ENCODE data around the gene LRRC63. TPM values are rescaled to one million over a fixed set of nuclear protein-coding genes. Genes with fewer than 3 reads are reported as not detected.
A peak's percentile ranks its signal among the peaks of the same experiment; 100 is the strongest.

Gene LRRC63
- total and polyA plus RNA-seq, 2 of the 4 experiments (the other 2 are of a cell fraction): not detected

- no peak overlapping the region for H3K9ac ChIP-seq (ENCODE audit: low read depth, low read length)
- H3K36me3 ChIP-seq (ENCODE audit: control insufficient read depth, insufficient read depth, low read length): no peaks in the 10 kb centered on the region
- no peak overlapping the region for H4K91ac ChIP-seq (ENCODE audit: insufficient read depth, low read depth, low read length)
- ATAC-seq (ENCODE audit: low read depth): no peak
- H3K27me3 ChIP-seq (ENCODE audit: control insufficient read depth, insufficient read depth, low read length): no peaks in the 10 kb centered on the region; the same call in 1 of the 2 replicates
- no peak overlapping the region for H2BK5ac ChIP-seq (ENCODE audit: low read depth, low read length, poor library complexity, severe bottlenecking)
- intact Hi-C loops (cut with micrococcal nuclease): no loop called here
- DNase-seq: no peak
- TF ChIP-seq NFE2L2 (IDR thresholded peaks at IDR 0.05; ENCODE audit: low read depth, low read length) (no peak), CEBPB (IDR thresholded peaks at IDR 0.05; ENCODE audit: low read depth, low read length) (no peak), BHLHE40 (IDR thresholded peaks at IDR 0.05; ENCODE audit: low read depth, low read length) (no peak), RFX5 (IDR thresholded peaks at IDR 0.05; ENCODE audit: low read depth, low read length) (no peak), MAFK (IDR thresholded peaks at IDR 0.05; ENCODE audit: low read depth, low read length) (no peak), ELK1 (IDR thresholded peaks at IDR 0.05; ENCODE audit: borderline replicate concordance, low read depth, low read length) (no peak), CTCF (conservative IDR thresholded peaks at IDR 0.05; ENCODE audit: low read depth, low read length) (no peak), POLR2A (IDR thresholded peaks at IDR 0.05; ENCODE audit: low read depth, low read length) (no peak)
- TF ChIP-seq, protein P1, sequence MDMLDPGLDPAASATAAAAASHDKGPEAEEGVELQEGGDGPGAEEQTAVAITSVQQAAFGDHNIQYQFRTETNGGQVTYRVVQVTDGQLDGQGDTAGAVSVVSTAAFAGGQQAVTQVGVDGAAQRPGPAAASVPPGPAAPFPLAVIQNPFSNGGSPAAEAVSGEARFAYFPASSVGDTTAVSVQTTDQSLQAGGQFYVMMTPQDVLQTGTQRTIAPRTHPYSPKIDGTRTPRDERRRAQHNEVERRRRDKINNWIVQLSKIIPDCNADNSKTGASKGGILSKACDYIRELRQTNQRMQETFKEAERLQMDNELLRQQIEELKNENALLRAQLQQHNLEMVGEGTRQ (IDR thresholded peaks at IDR 0.05; ENCODE audit: low read depth, low read length): no peak
- H2BK15ac ChIP-seq (ENCODE audit: low read depth, low read length): no peak overlapping the region
- no peak overlapping the region for H3K18ac ChIP-seq (ENCODE audit: low read depth, low read length)
- H3K27ac ChIP-seq (ENCODE audit: insufficient read depth, low read length): no peak overlapping the region
- in situ Hi-C loops (cut with MboI; ENCODE audit: low sequenced_read_pairs): no loop called here
- no peaks in the 10 kb centered on the region for H3K9me1 ChIP-seq (ENCODE audit: insufficient read depth, low read length)
- no peaks in the 10 kb centered on the region for H3K9me3 ChIP-seq (ENCODE audit: control insufficient read depth, insufficient read depth, low read length)
- no peaks in the 10 kb centered on the region for H3K79me1 ChIP-seq (ENCODE audit: low read depth in 1 of 2, low read length in 2 of 2)
- no peaks in the 10 kb centered on the region for H4K20me1 ChIP-seq (ENCODE audit: insufficient read depth, low read length)
- H3K56ac ChIP-seq (ENCODE audit: extremely low read depth, insufficient read depth, low read length): no peak overlapping the region
- H3K4ac ChIP-seq (ENCODE audit: low read depth, low read length): no peak overlapping the region
- H4K8ac ChIP-seq (ENCODE audit: low read depth in 2 of 2, low read length in 2 of 2): no peak overlapping the region
- H2AK5ac ChIP-seq (ENCODE audit: low read depth, low read length): no peak overlapping the region
- H3K4me2 ChIP-seq (ENCODE audit: low read depth, low read length): no peak overlapping the region
- ChIA-PET POLR2A (ENCODE audit: unreplicated experiment) (no interaction called here), CTCF (no interaction called here)
- H3K14ac ChIP-seq (replicated peaks; ENCODE audit: low read depth, low read length): no peak overlapping the region
- peak overlapping the region; percentile 32 for H2AFZ ChIP-seq (replicated peaks; ENCODE audit: low read length, poor library complexity)
- H2BK120ac ChIP-seq (ENCODE audit: low read depth, low read length): no peak overlapping the region
- no peak overlapping the region for H4K5ac ChIP-seq (ENCODE audit: low read depth, low read length)
- 60% methylated on average over 1 of the region's 6 CpGs; no CpG with 5 or more reads in 1 of the 2 experiments for WGBS, 2 experiments (ENCODE audit: extremely low coverage in 2 of 2, insufficient read length in 1 of 2)
- H2BK20ac ChIP-seq (ENCODE audit: low read depth, low read length): no peak overlapping the region
- no TSS peak for BruUV-seq (replicated peaks)
- no peak overlapping the region for H3K23ac ChIP-seq (ENCODE audit: low read depth, low read length)
- H3K4me3 ChIP-seq (ENCODE audit: insufficient read depth, low read depth, low read length): no peak overlapping the region
- H3K4me1 ChIP-seq (ENCODE audit: control insufficient read depth, insufficient read depth, low read length): no peaks in the 10 kb centered on the region
- no peak overlapping the region for H2AK9ac ChIP-seq (replicated peaks; ENCODE audit: low read depth, low read length, poor library complexity)
- dilution Hi-C loops (cut with HindIII; ENCODE audit: low sequenced_read_pairs, unreplicated experiment): no loop called here
These were observed 58.7 kb downstream of the LRRC63 start for GRCh38 chr13:46270416-46270815.
